GM19099 (cell line): ENCODE results near the gene PAIP2B.

Source experiments
- POLR2A ChIP-seq: IDR thresholded peaks from 3 replicates; pipeline ENCODE4 v1.6.1; 2011; ENCODE audit warnings: low read depth; ENCODE audit not compliant: insufficient read length; ENCODE audit errors: extremely low read depth

The PAIP2B gene

DNA sequence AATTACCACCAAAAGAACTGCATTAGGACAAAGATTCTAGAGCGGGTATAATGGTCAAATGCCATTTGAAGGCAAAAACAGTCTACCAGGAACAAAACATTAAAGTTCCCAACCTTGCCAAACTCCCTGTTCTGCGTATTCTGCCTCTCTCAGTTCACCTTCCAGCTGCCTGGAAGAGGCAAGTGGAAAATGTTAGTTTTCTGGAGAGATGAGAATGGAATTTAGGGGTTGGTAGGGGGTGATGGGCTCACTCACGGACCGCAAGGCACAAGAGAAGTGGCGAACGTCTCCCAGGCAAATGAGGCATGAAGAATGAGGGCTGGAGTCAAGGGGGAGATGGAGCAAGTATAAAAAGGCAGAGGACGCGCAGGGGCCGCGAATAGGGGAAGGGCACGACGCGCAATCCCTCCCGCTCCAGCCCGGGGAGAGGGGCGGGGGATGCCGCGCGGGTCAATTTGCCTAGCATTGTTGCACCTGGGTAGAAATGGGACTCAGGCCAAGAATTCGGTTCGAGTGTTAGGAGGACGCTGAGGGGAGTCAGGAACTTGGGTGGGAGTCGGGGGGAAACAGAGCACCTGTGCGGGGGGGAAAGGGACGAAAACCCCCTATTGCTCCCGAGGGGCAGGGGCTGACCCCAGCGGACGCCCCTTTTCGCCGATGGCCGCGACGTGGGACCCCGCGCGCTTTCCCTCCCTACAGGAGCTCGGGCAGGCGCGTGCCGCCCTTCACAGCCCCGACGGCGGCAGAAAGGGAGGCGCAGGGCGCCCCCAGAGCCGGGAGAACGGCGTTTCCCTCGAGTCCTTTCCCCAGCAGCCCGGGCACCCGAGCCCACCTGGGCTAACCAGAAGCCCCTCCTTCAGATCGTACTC is 573 bp downstream of the PAIP2B start:
- no peak for TF ChIP-seq POLR2A

DNA sequence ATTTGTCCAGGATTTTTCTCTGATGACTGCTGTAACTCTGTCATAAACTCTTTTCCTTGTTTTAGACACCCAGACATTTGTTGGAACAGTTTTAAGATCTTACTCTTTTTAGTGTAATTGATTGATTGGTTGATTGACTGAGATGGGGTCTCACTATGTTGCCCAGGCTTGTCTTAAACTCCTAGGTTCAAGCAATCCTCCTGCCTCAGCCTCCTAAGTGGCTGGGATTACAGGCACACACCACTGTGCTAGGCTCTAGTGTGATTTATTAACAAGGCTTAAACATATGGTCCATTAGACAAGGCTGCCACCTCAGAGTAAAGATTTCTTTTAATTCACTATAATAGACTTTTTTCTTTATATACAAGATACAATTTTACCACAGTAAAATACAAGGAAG is 2.0 kb downstream of the PAIP2B start:
- TF ChIP-seq POLR2A = no peak

DNA sequence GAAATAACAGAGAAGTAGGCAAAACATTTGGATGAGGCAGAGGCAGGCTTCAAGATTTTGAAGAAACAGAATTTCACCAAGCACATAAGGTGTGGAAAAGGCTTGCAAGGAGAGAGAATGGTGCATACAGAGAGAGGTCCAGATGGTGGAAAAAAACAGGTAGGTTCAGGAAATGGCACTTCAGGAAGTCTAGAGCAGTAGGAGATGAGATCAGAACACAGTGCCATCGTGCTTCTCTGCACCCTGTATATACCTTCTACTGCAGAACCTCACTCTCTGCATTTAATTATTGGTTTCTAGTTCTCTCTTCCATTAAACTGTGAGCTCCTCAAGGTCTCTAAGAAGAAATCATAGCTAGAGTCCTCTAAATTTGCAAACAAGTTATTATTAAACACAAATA is 2.4 kb downstream of the PAIP2B start:
- no peak for TF ChIP-seq POLR2A

DNA sequence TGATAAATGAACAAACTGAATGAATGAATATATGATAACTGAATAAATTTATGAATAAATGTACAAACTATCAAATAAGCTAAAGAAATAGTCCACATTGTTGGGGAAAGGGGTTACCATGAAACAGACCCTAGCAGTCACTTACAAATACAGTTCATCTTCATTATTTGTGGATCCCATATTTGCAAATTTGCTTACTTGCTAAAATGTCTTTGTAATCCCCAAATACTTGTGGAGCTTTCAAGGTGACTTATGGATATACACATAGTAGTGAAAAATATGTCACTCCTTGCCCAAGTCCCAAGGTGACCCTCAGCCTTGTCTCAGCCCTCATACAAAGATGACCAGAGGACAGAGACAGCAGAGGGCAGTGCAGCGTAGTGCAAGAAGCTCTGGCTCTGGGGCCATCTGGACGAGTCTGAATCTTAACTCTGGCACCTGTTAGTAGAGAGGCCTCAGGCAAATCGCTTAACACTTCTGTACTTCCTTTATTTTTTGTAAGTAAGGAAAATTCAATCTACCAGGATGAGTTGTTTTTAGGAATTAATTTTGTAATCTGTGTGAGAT is 3.1 kb downstream of the PAIP2B start:
- TF ChIP-seq POLR2A = no peak

DNA sequence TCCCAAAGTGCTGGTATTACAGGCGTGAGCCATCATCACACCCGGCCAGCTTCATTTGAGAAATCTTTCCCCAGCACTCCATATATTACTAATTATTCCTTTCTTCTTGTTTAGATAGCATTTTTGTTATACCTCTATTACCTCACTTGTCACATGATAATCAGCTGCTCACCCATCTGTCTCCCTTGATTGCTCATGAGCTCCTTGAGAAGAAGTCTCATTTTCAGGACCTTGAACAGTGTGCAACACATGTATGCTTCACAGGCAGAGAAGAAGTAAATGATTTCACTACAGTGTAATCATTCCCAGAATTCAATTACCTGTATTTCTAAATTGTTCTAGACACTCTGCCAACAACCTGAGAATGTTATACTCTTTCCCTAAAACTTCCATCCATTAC is 6.2 kb downstream of the PAIP2B start:
- no peak for TF ChIP-seq POLR2A

DNA sequence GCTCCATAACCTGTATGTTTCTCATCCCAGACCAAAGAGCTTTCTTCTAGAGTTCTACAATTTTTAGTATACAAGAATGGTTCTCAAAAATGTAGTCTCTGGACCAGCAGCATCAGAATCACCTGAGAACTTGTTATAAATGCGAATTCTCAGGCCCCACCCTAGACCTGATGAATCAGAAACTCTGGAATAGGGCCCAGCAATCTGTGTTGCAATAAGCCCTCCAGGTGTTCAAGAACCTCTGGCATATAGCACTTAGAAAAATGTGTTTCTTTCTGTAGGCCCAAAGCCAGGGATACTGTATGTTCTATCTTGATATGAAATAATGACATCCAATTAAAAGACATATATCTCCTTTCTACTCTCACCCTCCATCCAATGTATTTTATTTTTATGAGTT is 10.4 kb downstream of the PAIP2B start:
- no peak for TF ChIP-seq POLR2A

DNA sequence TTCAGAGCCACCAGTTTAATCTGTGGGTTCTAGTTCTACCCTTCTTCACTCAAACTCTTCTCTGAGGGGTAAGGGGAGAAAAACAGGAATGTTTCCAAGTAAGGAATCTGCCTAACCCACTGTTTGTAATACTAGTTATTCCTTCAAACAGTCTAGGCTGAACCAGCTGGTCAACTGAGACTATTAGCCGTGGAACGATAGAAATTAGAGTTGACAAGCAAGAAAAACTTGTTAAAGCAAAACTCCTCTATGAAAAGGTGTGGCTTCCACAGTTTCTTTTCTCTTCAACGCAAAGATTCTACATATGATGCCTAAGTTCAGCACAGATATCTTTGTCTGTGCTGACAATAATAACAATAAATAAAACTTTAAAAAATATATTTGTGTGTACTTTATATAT is 11.5 kb downstream of the PAIP2B start:
- no peak for TF ChIP-seq POLR2A

DNA sequence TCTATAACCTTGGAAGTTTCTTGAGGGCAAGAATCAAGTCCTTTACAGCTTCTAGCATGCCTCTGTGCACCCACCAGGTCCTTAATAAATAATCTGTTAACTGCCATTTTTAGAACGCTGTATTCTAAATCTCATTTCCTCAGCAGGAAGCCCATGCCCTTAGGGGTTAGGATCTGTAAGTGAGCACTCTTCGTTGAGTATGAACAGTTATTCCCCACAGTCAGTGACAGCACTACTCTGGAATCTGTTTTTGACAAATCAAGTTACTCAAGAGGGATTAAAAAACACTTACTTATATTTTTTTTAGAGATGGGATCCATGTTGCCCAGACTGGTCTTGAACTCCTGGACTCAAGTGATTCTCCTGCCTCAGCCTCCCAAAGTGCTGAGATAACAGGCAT is 14.6 kb downstream of the PAIP2B start:
- TF ChIP-seq POLR2A = no peak

DNA sequence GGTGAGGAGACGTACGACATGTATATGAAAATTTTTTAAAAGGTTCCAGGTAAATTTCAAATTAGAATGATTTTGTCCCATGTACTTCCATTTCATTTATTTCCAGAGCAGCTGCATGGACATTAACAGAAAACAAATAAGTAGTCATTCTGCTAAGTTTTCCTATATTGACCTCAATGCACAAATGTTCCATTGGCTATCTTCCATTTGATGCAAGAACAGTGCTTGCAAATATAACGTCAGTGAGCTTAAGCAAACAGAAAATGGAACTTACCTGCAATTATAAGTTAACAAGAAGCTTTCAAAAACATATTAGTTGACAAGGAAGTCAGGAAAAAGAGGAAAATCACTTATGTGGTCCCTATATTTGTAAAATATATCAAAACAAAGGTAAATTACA is 16.6 kb downstream of the PAIP2B start:
- TF ChIP-seq POLR2A = no peak

DNA sequence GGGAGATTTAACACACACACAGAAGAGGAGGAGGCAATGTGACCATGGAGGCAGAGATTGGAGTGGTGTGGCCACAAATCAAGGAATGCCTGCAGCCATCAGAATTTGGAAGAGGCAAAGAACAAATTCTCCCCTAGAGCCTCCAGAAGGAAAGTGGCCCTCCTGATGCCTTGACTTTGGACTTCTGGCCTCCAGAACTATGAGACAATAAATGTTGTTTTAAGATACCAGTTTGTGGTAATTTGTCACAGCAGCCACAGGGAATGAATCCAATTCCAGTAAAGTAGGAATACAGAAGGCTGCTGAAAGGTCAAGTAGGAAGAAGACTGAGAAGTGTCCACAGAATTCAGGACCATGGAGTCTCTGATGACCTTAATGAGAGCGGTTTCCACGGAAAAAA is 18.1 kb downstream of the PAIP2B start:
- TF ChIP-seq POLR2A = no peak

DNA sequence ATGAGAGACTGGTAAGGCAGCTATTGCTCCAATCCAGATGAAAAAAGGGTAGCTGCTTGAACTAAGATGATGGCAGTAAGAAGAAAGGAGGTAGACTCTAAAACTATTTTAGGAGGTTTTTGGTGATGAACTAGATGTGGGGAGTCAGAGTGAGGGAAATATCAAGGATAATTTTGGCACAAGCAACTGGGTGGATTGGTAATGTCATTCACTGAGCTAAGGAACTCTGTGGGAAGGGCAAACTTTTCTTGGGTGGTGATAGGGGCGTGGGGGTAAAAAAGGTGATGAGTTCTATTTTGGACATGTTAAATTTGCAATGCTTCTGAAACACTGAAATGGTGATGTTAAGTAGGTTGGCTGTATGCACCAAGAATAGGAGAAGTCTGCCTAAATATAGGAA is 19.3 kb downstream of the PAIP2B start:
- TF ChIP-seq POLR2A = no peak

DNA sequence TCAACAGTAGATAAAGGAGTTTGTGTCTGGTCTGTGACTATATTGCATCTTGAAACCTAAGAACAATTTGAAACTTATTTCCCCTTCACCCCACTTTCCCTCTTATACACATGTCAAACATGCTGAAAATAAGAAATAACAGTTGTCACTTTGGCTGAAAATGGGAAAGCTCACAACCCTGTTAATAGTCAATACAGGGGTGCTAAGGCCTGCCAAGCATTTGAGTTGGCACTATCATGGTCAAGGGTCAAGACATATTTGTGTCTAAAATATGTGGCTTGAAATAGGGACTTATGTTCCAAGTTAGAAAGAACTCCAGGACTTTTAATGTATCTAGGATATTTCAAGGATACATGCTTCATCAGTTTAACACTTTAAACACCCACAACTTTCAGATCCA is 20.6 kb downstream of the PAIP2B start:
- TF ChIP-seq POLR2A = no peak

DNA sequence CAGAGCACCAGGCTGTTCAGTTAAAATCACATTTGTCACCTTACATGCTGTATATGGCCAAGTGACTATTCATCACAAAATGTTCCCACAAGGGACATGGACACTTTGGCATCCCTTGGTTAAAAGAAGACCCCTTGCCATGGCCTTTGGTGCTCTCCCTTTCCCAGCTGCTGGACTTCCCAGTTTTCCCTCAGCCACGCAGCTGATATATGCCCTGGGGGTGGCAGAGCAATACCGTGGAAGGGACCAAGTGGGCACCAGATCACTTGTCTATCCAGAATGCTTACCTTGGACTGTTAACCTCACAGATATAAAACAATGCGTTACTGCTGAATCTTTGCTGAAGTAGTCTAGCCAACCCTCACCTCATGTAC is 35.3 kb downstream of the PAIP2B start:
- TF ChIP-seq POLR2A = no peak

DNA sequence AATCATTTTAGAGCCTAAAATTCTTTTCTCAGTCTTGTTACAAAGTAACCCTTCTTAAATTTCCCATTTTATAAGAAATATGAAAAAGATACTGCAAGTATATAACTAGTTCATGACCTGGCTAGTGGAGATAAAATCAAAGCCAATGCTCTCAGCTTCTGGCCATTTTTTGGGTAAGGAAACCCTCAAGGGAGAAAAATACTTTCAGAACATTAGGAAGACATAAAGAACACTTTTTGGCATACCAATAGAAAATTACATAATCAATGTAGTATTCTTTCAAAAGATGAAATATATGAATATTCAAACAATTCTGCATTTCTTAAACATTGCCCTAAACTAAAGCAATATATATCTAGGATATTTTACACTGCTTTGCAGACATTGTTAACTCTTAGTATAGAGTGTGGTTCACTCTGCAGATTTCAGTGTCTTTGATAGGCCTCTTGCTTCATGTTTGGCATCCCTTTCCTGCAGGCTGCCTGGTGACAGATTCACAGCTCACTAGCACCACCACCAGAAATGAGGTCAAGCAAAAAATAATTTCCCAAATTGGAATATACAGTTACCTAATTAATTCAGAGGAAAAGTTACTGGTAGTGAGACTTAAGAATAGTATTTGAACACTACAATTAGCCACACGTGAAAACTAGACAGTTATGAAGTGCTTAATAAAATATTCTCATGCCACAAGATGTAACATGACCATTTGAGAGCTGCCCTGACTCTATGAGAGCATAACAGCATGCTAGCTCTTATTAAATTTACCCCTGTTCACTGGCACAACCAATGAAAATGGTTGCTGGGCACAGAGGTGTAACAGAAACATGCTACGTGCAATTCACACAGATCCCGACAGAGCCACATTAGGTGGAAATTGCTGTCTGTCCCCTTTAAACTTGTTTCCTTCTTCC is 36.0 kb downstream of the PAIP2B start:
- no peak for TF ChIP-seq POLR2A

DNA sequence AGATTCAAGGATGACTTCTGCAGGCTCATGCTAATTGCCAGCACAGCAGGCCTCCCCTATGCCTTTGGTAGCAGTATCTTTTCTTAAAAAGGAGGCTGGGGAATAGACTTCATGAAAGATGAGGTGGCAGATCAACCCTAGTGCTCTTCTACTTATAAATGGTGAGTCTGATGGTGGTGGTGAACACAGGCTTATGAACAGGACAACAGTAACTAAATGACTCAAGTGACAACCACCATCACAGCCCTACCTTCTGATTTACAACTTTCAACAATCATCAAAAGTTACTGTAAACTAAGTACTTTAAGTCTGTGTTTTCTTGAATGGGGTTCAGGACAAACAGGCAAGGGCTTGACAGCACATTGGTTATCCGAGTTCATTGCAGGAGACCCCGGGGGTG is 39.3 kb downstream of the PAIP2B start:
- no peak for TF ChIP-seq POLR2A

DNA sequence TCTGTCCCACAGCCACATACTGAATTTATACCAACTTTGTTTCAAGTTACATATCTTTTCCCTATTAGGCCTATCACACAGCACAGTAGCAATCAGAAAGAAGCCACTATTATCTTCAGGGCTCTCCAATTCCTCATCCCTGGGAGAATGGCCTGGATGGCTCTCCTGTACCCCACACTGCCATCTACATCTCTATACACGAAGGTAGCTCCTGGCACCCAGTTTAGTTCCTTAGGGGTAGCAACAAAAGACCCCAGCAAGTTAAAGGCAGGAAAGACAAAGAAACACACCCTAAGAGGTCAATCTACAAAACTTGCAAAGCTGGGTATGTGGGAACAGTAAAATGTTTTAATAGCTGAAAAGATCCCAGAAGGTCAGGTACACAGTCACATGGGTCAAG is 39.9 kb downstream of the PAIP2B start:
- no peak for TF ChIP-seq POLR2A
